HL-60 (cell line): ENCODE measurements around the gene CCR9.

ENCODE experiments used
- DNase-seq, 2 experiments: peaks; one replicate each; pipeline ENCODE4 v3.0.0-alpha.2; 2010 to 2020; ENCODE audit warnings: low read depth in 1 of 2, low spot score in 1 of 2
- H3K27ac ChIP-seq: fragments of 250-450 bp; sonication (Bioruptor Pico); replicated peaks from 2 replicates; pipeline ENCODE4 v1.5.1; 2020; ENCODE audit warnings: mild to moderate bottlenecking, moderate library complexity
- H3K27me3 ChIP-seq: fragments of 250-450 bp; sonication (Bioruptor Pico); 2 replicates; pipeline ENCODE4 v1.5.1; 2021; ENCODE audit warnings: mild to moderate bottlenecking, moderate library complexity; ENCODE audit not compliant: insufficient read depth, poor library complexity, severe bottlenecking
- H3K4me3 ChIP-seq: replicated peaks from 2 replicates; pipeline ENCODE4 v1.5.1; 2011; ENCODE audit warnings: mild to moderate bottlenecking, control low read depth, low read length; ENCODE audit not compliant: insufficient read depth
- CTCF ChIP-seq: IDR thresholded peaks from one replicate; pipeline ENCODE4 v1.5.1; 2011; ENCODE audit warnings: low read length, control low read depth, inconsistent platforms; ENCODE audit not compliant: insufficient read depth
- GABPA ChIP-seq: IDR thresholded peaks from 2 replicates; pipeline ENCODE4 v1.6.1; 2012; ENCODE audit warnings: low read depth
- POLR2AphosphoS5 ChIP-seq: IDR thresholded peaks from 2 replicates; pipeline ENCODE4 v1.6.1; 2012; ENCODE audit warnings: low read depth
- REST ChIP-seq: IDR thresholded peaks from 2 replicates; pipeline ENCODE4 v1.6.1; 2012; ENCODE audit warnings: low read depth; ENCODE audit not compliant: insufficient replicate concordance
- SPI1 ChIP-seq: IDR thresholded peaks from 2 replicates; pipeline ENCODE4 v1.6.1; 2012; ENCODE audit warnings: low read depth, mild to moderate bottlenecking, borderline replicate concordance

CCR9 gene

GRCh38 chr3:45940781-45941365, 54.5 kb downstream of the CCR9 start:
- Histone ChIP-seq H3K27me3 (no peaks in the 10 kb centered on the region), H3K4me3 (no peak overlapping the region), H3K27ac (no peak overlapping the region)
- DNase-seq, result no peak
- no peak for TF ChIP-seq POLR2AphosphoS5

- no peaks in the 10 kb centered on the region for H3K27me3 ChIP-seq
- H3K27ac ChIP-seq, result no peak overlapping the region
- TF ChIP-seq POLR2AphosphoS5, result no peak
- TF ChIP-seq GABPA, result no peak
- TF ChIP-seq REST, result no peak
- TF ChIP-seq SPI1, result no peak
- TF ChIP-seq CTCF, result no peak
- DNase-seq, result no peak
- H3K4me3 ChIP-seq, result no peak overlapping the region
Observed at GRCh38 chr3:45942051-45942825, 55.9 kb downstream of the CCR9 start.

GRCh38 chr3:45943207-45943846, 57.0 kb downstream of the CCR9 start, which contains the start of gene CXCR6:
TSS of gene CXCR6 (plus strand) at chr3:45943464. CDS start at chr3:45946482, 3,018 bp downstream.
- no peak within 1 kb of the TSS for H3K27ac ChIP-seq
- no peak for TF ChIP-seq CTCF
- no peak for TF ChIP-seq POLR2AphosphoS5
- TF ChIP-seq GABPA, result no peak
- TF ChIP-seq SPI1, result no peak
- no peak for TF ChIP-seq REST
- no peak for DNase-seq

More at GRCh38 chr3:45943207-45943846, 57.0 kb downstream of the CCR9 start, which contains the start of gene CXCR6:
- Histone ChIP-seq H3K27me3 (no peaks in the 10 kb centered on the region), H3K4me3 (no peak within 1 kb of the TSS)
